NT2/D1 (cell line): ENCODE measurements around the gene SDCCAG8.

Experiments
- DNase-seq: peaks from one replicate; pipeline ENCODE4 v3.0.0-alpha.2; 2011; ENCODE audit warnings: low read depth, low spot score
- H3K27me3 ChIP-seq: 2 replicates; pipeline ENCODE4 v1.6.0; 2011; ENCODE audit warnings: mild to moderate bottlenecking; ENCODE audit not compliant: insufficient read length, insufficient read depth
- H3K36me3 ChIP-seq: 2 replicates; pipeline ENCODE4 v1.6.1; 2011; ENCODE audit warnings: mild to moderate bottlenecking, low read length, mixed read lengths; ENCODE audit not compliant: insufficient read depth, insufficient read length
- H3K4me1 ChIP-seq: 2 replicates; pipeline ENCODE4 v1.5.1; 2011; ENCODE audit not compliant: insufficient read depth, insufficient read length
- H3K4me3 ChIP-seq: 2 replicates; pipeline ENCODE4 v1.5.1; 2011; ENCODE audit warnings: low read depth; ENCODE audit not compliant: insufficient read length
- H3K9ac ChIP-seq: 2 replicates; pipeline ENCODE4 v1.6.0; 2011; ENCODE audit warnings: low read depth; ENCODE audit not compliant: insufficient read length
- H3K9me3 ChIP-seq: 2 replicates; pipeline ENCODE4 v1.5.1; 2011; ENCODE audit warnings: mild to moderate bottlenecking, low read length; ENCODE audit not compliant: insufficient read depth
- SUZ12 ChIP-seq: IDR thresholded peaks from 2 replicates; pipeline ENCODE4 v1.6.1; 2011; ENCODE audit not compliant: insufficient read length, insufficient read depth; ENCODE audit errors: extremely low read depth
- YY1 ChIP-seq: IDR thresholded peaks from 2 replicates; pipeline ENCODE4 v1.6.1; 2011; ENCODE audit not compliant: insufficient read length, insufficient read depth
- ZNF274 ChIP-seq: IDR thresholded peaks from 2 replicates; pipeline ENCODE4 v1.6.1; 2011; ENCODE audit warnings: mild to moderate bottlenecking, low read depth, low read length

The SDCCAG8 gene

GRCh38 chr1:243402868-243403267 is 147.0 kb downstream of the SDCCAG8 start:
- no peak for DNase-seq
- H3K36me3 ChIP-seq, result no peaks in the 10 kb centered on the region

GRCh38 chr1:243406424-243406823 is 150.6 kb downstream of the SDCCAG8 start:
- Histone ChIP-seq H3K9me3 (no peaks in the 10 kb centered on the region), H3K4me1 (no peaks in the 10 kb centered on the region), H3K36me3 (no peaks in the 10 kb centered on the region), H3K27me3 (no peaks in the 10 kb centered on the region), H3K9ac (no peak overlapping the region), H3K4me3 (no peak overlapping the region)
- TF ChIP-seq YY1 (no peak), SUZ12 (no peak), ZNF274 (no peak)
- no peak for DNase-seq

More at GRCh38 chr1:243402868-243403267, 147.0 kb downstream of the SDCCAG8 start:
- Histone ChIP-seq H3K4me3 (no peak overlapping the region), H3K27me3 (no peaks in the 10 kb centered on the region), H3K9me3 (no peaks in the 10 kb centered on the region), H3K9ac (no peak overlapping the region), H3K4me1 (no peaks in the 10 kb centered on the region)
- no peak for TF ChIP-seq YY1

DNA sequence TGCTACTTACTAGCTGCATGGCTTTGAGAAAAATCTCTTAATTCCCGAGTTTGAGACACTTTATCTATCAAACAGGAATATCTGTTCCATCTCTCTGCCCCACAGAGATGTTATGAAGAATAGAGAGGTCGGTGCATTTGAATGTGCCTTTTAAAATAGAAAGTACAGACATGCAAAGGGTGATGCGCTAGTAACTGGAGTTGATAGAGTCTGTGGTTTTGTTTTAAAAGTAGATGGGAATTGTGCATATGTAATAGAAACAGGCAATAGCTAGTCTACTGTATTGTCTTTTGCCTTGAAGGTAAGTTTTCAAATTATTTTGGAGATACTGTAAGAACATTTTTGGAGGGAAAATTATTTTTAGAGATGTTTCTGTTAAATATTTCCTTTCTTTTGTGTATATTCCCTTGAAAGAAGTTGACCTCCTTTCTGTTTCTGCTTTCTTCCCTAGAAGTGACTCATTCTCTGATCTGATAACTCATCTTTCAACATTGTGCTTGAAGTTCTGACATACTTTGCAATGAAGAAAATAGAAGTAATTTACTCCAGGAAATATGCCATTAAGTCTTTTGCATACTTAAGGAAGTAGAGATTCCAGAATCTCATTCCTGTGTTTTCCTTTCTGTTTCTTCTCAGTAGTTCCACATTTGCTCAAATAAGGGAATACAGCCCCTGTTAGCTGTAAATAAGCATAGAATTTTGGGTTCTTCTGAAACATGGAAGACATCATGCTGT is 151.6 kb downstream of the SDCCAG8 start:
- TF ChIP-seq YY1 (no peak), SUZ12 (no peak), ZNF274 (no peak)
- Histone ChIP-seq H3K27me3 (no peaks in the 10 kb centered on the region), H3K36me3 (no peaks in the 10 kb centered on the region), H3K9ac (no peak overlapping the region), H3K4me3 (no peak overlapping the region), H3K4me1 (no peaks in the 10 kb centered on the region), H3K9me3 (no peaks in the 10 kb centered on the region)
- no peak for DNase-seq

- no peaks in the 10 kb centered on the region for H3K9me3 ChIP-seq
- DNase-seq, result no peak
Observed at GRCh38 chr1:243408479-243408878, 152.6 kb downstream of the SDCCAG8 start.

GRCh38 chr1:243409284-243409683 is 153.4 kb downstream of the SDCCAG8 start:
- Histone ChIP-seq H3K4me3 (no peak overlapping the region), H3K36me3 (no peaks in the 10 kb centered on the region), H3K4me1 (no peaks in the 10 kb centered on the region), H3K9me3 (no peaks in the 10 kb centered on the region), H3K27me3 (no peaks in the 10 kb centered on the region), H3K9ac (no peak overlapping the region)
- no peak for DNase-seq
- no peak for TF ChIP-seq ZNF274
- no peak for TF ChIP-seq YY1
- TF ChIP-seq SUZ12, result no peak

More at GRCh38 chr1:243408479-243408878, 152.6 kb downstream of the SDCCAG8 start:
- Histone ChIP-seq H3K4me1 (no peaks in the 10 kb centered on the region), H3K4me3 (no peak overlapping the region), H3K9ac (no peak overlapping the region), H3K36me3 (no peaks in the 10 kb centered on the region), H3K27me3 (no peaks in the 10 kb centered on the region)
- TF ChIP-seq ZNF274 (no peak), SUZ12 (no peak), YY1 (no peak)

DNA sequence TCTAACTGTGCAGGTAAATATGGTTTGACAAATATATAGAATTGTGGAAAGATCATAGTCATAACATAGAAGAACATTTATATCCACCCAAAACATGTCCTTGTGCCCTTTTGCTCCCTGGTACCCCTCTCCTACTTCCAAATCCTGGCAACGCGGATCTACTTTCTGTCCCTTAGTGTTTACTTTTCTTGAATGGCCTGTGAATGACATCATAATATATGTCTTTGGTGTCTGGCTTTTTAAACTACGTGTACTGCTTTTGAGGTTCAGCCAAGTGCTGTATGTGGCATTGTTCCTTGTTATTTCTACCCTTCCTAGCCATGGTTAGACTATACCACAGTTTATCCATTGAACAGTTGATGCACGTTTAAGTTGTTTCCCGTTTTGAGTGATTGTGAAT is 155.6 kb downstream of the SDCCAG8 start:
- Histone ChIP-seq H3K36me3 (no peaks in the 10 kb centered on the region), H3K9me3 (no peaks in the 10 kb centered on the region), H3K27me3 (no peaks in the 10 kb centered on the region), H3K4me3 (no peak overlapping the region), H3K9ac (no peak overlapping the region), H3K4me1 (no peaks in the 10 kb centered on the region)
- no peak for TF ChIP-seq ZNF274
- no peak for TF ChIP-seq YY1
- no peak for TF ChIP-seq SUZ12
- no peak for DNase-seq

DNA sequence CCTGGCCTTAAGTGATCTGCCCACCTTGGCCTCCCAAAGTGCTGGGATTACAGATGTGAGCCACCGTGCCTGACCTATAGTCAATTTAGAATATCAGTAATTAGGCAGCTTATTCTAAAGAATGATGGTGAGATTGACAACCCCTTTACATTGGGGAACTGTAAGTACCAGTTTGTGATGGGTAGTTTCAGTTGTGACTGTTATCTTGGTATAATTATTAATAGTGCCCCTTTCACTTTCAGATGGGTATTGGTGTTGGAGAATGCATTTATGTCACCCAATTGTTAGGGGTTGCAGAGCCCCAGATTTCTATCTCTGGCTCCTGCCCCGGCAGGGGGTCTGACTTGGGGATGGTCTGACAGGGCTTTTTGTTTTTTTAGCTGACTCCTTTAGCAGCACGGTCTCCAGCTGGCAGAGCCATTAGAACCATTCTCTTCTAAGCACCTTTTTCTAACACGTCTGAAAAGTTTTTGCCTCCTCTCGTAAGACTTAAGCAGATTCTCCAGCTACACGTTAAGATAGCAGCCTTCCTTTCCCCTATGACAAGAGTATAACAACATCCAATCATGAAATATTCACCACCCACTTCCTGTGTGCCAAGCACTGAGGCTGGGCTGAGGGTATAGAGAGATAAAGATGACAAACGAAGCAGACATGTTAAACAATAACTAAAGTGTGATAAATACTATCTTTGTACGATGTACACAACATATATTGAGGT is 157.8 kb downstream of the SDCCAG8 start:
- Histone ChIP-seq H3K36me3 (no peaks in the 10 kb centered on the region), H3K4me1 (no peaks in the 10 kb centered on the region), H3K9me3 (no peaks in the 10 kb centered on the region), H3K9ac (no peak overlapping the region), H3K27me3 (no peaks in the 10 kb centered on the region), H3K4me3 (no peak overlapping the region)
- TF ChIP-seq SUZ12, result no peak
- no peak for TF ChIP-seq ZNF274
- TF ChIP-seq YY1, result no peak
- DNase-seq, result peak; percentile 55
